WTC11 (cell line): ENCODE data around the gene GRIN2A. TPM values are rescaled to one million over a fixed set of nuclear protein-coding genes. Genes with fewer than 3 reads are reported as not detected.

Experiments
- ATAC-seq: fragments of 200-7000 bp; cut with Tn5 transposase; 2 replicates; pipeline ENCODE4 v1.10.0; 2021; ENCODE audit warnings: mild to moderate bottlenecking, moderate library complexity
- CTCF ChIA-PET: fragments of 300-600 bp; sonication (Branson Sonifier 250); formaldehyde crosslinking; loops from one replicate; lab custom pipeline; 2021; ENCODE audit warnings: antibody characterized with exemption; lab: Charles Lee
- POLR2A ChIA-PET: fragments of 350-600 bp; sonication (Branson Sonifier 250); formaldehyde crosslinking; loops from one replicate; lab custom pipeline; 2021; ENCODE audit warnings: antibody characterized with exemption; lab: Charles Lee
- DNase-seq: peaks from one replicate; pipeline ENCODE4 v3.0.0; 2021; ENCODE audit warnings: low spot score
- H3K27ac Mint-ChIP-seq: 2 replicates; pipeline ENCODE4 v1.8.0; 2021; ENCODE audit warnings: mixed read lengths
- H3K27me3 Mint-ChIP-seq: 2 replicates; pipeline ENCODE4 v1.8.0; 2021; ENCODE audit warnings: low read depth, mild to moderate bottlenecking, moderate library complexity, mixed read lengths
- H3K36me3 Mint-ChIP-seq: 2 replicates; pipeline ENCODE4 v1.8.0; 2021; ENCODE audit warnings: mixed read lengths
- H3K4me1 Mint-ChIP-seq: 2 replicates; pipeline ENCODE4 v1.8.0; 2022; ENCODE audit warnings: mixed read lengths
- H3K4me3 Mint-ChIP-seq: 2 replicates; pipeline ENCODE4 v1.8.0; 2021; ENCODE audit warnings: mild to moderate bottlenecking, moderate library complexity, mixed read lengths
- H3K9me3 Mint-ChIP-seq: 2 replicates; pipeline ENCODE4 v1.8.0; 2021; ENCODE audit warnings: mixed read lengths
- ATF2 ChIP-seq: sonication (generic); formaldehyde crosslinking; IDR thresholded peaks from 2 replicates; pipeline ENCODE4 v1.8.1; 2022; ENCODE audit warnings: low read depth, missing genetic modification reagents, borderline replicate concordance
- ATF3 ChIP-seq: sonication (generic); formaldehyde crosslinking; conservative IDR thresholded peaks from 2 replicates; pipeline ENCODE4 v1.8.1; 2022; ENCODE audit warnings: mild to moderate bottlenecking, missing genetic modification reagents
- CBFB ChIP-seq: sonication (generic); formaldehyde crosslinking; IDR thresholded peaks from 2 replicates; pipeline ENCODE4 v1.8.1; 2022; ENCODE audit warnings: mild to moderate bottlenecking, low read depth, missing genetic modification reagents
- ELF4 ChIP-seq: sonication (generic); formaldehyde crosslinking; IDR thresholded peaks from 2 replicates; pipeline ENCODE4 v1.8.1; 2022; ENCODE audit warnings: low read depth, mild to moderate bottlenecking, moderate library complexity, missing genetic modification reagents
- FOXK1 ChIP-seq: sonication (generic); formaldehyde crosslinking; IDR thresholded peaks from 2 replicates; pipeline ENCODE4 v1.8.0; 2022; ENCODE audit warnings: mild to moderate bottlenecking, moderate library complexity, missing genetic modification reagents
- GABPB1 ChIP-seq: sonication (generic); formaldehyde crosslinking; IDR thresholded peaks from 2 replicates; pipeline ENCODE4 v1.8.1; 2023; ENCODE audit warnings: mild to moderate bottlenecking, missing genetic modification reagents
- JAZF1 ChIP-seq: fragments of 250-450 bp; sonication (Bioruptor Pico); IDR thresholded peaks from 2 replicates; pipeline ENCODE4 v1.9.0; 2021; ENCODE audit warnings: moderate library complexity, mild to moderate bottlenecking, inconsistent platforms
- JUN ChIP-seq: sonication (generic); formaldehyde crosslinking; IDR thresholded peaks from 2 replicates; pipeline ENCODE4 v1.8.0; 2023; ENCODE audit warnings: mild to moderate bottlenecking, missing genetic modification reagents
- MAX ChIP-seq: sonication (generic); formaldehyde crosslinking; IDR thresholded peaks from 2 replicates; pipeline ENCODE4 v1.8.0; 2022; ENCODE audit warnings: mild to moderate bottlenecking, missing genetic modification reagents
- MXD4 ChIP-seq: fragments of 250-450 bp; sonication (Bioruptor Pico); IDR thresholded peaks from 2 replicates; pipeline ENCODE4 v1.8.0; 2021; ENCODE audit warnings: mild to moderate bottlenecking, moderate library complexity, borderline replicate concordance
- MYBL2 ChIP-seq: sonication (generic); formaldehyde crosslinking; IDR thresholded peaks from 2 replicates; pipeline ENCODE4 v1.8.1; 2023; ENCODE audit warnings: mild to moderate bottlenecking, moderate library complexity, missing genetic modification reagents
- NFYB ChIP-seq: sonication (generic); formaldehyde crosslinking; conservative IDR thresholded peaks from 2 replicates; pipeline ENCODE4 v1.8.0; 2022; ENCODE audit warnings: low read depth, missing genetic modification reagents
- SMAD4 ChIP-seq: sonication (generic); formaldehyde crosslinking; IDR thresholded peaks from 2 replicates; pipeline ENCODE4 v1.8.0; 2022; ENCODE audit warnings: mild to moderate bottlenecking, missing genetic modification reagents
- TCF7 ChIP-seq: sonication (generic); formaldehyde crosslinking; IDR thresholded peaks from 2 replicates; pipeline ENCODE4 v1.8.0; 2022; ENCODE audit warnings: mild to moderate bottlenecking, low read depth, missing genetic modification reagents, moderate library complexity
- TEAD1 ChIP-seq: sonication (generic); formaldehyde crosslinking; IDR thresholded peaks from 2 replicates; pipeline ENCODE4 v1.8.0; 2022; ENCODE audit warnings: mild to moderate bottlenecking, missing genetic modification reagents
- ZNF232 ChIP-seq: sonication (generic); formaldehyde crosslinking; IDR thresholded peaks from 2 replicates; pipeline ENCODE4 v1.8.0; 2022; ENCODE audit warnings: mild to moderate bottlenecking, missing genetic modification reagents
- ZNF396 ChIP-seq: fragments of 250-450 bp; sonication (Bioruptor Pico); IDR thresholded peaks from 2 replicates; pipeline ENCODE4 v1.8.0; 2021; ENCODE audit warnings: mild to moderate bottlenecking, moderate library complexity, borderline replicate concordance
- total RNA-seq: library from RNA; stranded (reverse); gene quantifications from 3 replicates; pipeline ENCODE4 v1.2.3, GENCODE V29; 2021
- TF ChIP-seq, protein P1 (sequence below): fragments of 200-600 bp; IDR thresholded peaks from 2 replicates; pipeline ENCODE4 v1.8.0; 2022; ENCODE audit warnings: antibody characterized with exemption
- TF ChIP-seq, protein P2 (sequence below): sonication (generic); formaldehyde crosslinking; IDR thresholded peaks from 2 replicates; pipeline ENCODE4 v1.8.1; 2023; ENCODE audit warnings: mild to moderate bottlenecking, missing genetic modification reagents
- TF ChIP-seq, protein P3 (sequence below): sonication (generic); formaldehyde crosslinking; IDR thresholded peaks from 2 replicates; pipeline ENCODE4 v1.8.1; 2023; ENCODE audit warnings: mild to moderate bottlenecking, missing genetic modification reagents
- TF ChIP-seq, protein P4 (sequence below): fragments of 250-450 bp; sonication (Bioruptor Pico); IDR thresholded peaks from 2 replicates; pipeline ENCODE4 v1.9.0; 2021; ENCODE audit warnings: mild to moderate bottlenecking
- TF ChIP-seq, protein P5 (sequence below): fragments of 250-450 bp; sonication (Bioruptor Pico); conservative IDR thresholded peaks from 2 replicates; pipeline ENCODE4 v1.9.0; 2021; ENCODE audit warnings: mild to moderate bottlenecking

Gene GRIN2A
- total RNA-seq, 1 experiment from 2014 or later, result 3.5 TPM

DNA sequence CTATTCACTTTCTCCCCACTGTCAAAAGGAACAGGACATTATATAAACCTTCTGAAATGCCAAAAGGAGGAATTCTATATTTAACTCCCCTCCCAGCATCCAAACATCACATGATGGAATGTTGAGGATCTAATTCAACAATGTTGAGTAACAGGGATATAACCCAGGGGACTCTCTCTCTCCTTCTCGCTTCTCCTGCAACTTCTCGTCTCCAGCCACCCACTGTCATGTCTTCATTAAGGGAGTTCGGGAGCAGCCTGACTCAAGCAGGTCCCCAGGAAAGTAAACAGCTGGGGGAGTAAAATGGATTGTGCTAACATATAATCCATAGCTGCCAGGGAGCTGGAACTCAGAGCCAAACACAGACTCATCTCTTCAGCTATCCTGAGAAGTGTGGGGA lies 51.7 kb downstream of the GRIN2A start:
- Mint-ChIP-seq H3K9me3 (peaks cover 6% of the 10 kb centered on the region), H3K27ac (no peak overlapping the region), H3K4me3 (no peak overlapping the region), H3K4me1 (no peaks in the 10 kb centered on the region), H3K36me3 (peaks cover 5% of the 10 kb centered on the region; the same call in 1 of the 2 replicates), H3K27me3 (peaks cover 3% of the 10 kb centered on the region; the same call in 1 of the 2 replicates)
- no peak for ATAC-seq
- POLR2A ChIA-PET, result no interaction called here
- CTCF ChIA-PET, result interaction anchor here (0.9 kb wide), 1 partner anchor 50 kb away, joined by 3 read pairs; no protein-coding TSS in a partner anchor
- DNase-seq, result no peak
- TF ChIP-seq CBFB, result no peak
- TF ChIP-seq MXD4 (CRISPR knock-in tag), result no peak
- TF ChIP-seq, protein P1, sequence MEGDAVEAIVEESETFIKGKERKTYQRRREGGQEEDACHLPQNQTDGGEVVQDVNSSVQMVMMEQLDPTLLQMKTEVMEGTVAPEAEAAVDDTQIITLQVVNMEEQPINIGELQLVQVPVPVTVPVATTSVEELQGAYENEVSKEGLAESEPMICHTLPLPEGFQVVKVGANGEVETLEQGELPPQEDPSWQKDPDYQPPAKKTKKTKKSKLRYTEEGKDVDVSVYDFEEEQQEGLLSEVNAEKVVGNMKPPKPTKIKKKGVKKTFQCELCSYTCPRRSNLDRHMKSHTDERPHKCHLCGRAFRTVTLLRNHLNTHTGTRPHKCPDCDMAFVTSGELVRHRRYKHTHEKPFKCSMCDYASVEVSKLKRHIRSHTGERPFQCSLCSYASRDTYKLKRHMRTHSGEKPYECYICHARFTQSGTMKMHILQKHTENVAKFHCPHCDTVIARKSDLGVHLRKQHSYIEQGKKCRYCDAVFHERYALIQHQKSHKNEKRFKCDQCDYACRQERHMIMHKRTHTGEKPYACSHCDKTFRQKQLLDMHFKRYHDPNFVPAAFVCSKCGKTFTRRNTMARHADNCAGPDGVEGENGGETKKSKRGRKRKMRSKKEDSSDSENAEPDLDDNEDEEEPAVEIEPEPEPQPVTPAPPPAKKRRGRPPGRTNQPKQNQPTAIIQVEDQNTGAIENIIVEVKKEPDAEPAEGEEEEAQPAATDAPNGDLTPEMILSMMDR, result no peak
- TF ChIP-seq, protein P2, sequence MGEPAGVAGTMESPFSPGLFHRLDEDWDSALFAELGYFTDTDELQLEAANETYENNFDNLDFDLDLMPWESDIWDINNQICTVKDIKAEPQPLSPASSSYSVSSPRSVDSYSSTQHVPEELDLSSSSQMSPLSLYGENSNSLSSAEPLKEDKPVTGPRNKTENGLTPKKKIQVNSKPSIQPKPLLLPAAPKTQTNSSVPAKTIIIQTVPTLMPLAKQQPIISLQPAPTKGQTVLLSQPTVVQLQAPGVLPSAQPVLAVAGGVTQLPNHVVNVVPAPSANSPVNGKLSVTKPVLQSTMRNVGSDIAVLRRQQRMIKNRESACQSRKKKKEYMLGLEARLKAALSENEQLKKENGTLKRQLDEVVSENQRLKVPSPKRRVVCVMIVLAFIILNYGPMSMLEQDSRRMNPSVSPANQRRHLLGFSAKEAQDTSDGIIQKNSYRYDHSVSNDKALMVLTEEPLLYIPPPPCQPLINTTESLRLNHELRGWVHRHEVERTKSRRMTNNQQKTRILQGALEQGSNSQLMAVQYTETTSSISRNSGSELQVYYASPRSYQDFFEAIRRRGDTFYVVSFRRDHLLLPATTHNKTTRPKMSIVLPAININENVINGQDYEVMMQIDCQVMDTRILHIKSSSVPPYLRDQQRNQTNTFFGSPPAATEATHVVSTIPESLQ, result no peak
- no peak for TF ChIP-seq TCF7
- TF ChIP-seq, protein P3, sequence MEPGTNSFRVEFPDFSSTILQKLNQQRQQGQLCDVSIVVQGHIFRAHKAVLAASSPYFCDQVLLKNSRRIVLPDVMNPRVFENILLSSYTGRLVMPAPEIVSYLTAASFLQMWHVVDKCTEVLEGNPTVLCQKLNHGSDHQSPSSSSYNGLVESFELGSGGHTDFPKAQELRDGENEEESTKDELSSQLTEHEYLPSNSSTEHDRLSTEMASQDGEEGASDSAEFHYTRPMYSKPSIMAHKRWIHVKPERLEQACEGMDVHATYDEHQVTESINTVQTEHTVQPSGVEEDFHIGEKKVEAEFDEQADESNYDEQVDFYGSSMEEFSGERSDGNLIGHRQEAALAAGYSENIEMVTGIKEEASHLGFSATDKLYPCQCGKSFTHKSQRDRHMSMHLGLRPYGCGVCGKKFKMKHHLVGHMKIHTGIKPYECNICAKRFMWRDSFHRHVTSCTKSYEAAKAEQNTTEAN (CRISPR knock-in tag), result no peak
- no peak for TF ChIP-seq MYBL2 (CRISPR knock-in tag)
- no peak for TF ChIP-seq ZNF232 (CRISPR knock-in tag)

- Mint-ChIP-seq H3K4me1 (no peaks in the 10 kb centered on the region; the same call in 1 of the 2 replicates), H3K9me3 (peaks cover 6% of the 10 kb centered on the region), H3K4me3 (no peak overlapping the region), H3K27me3 (peaks cover 3% of the 10 kb centered on the region; the same call in 1 of the 2 replicates), H3K27ac (no peak overlapping the region), H3K36me3 (peaks cover 5% of the 10 kb centered on the region; the same call in 1 of the 2 replicates)
- CTCF ChIA-PET, result interaction anchor here (1.2 to 2.2 kb wide), 2 partner anchors 8 to 873 kb away, joined by 4 to 8 read pairs; no protein-coding TSS in a partner anchor
- ATAC-seq (no peak), DNase-seq (no peak)
- POLR2A ChIA-PET, result no interaction called here
- TF ChIP-seq ELF4 (CRISPR knock-in tag) (no peak), ZNF232 (CRISPR knock-in tag) (no peak), GABPB1 (CRISPR knock-in tag) (no peak), NFYB (no peak), ATF3 (CRISPR knock-in tag) (no peak), MAX (CRISPR knock-in tag) (no peak), JUN (CRISPR knock-in tag) (no peak), FOXK1 (CRISPR knock-in tag) (no peak), ATF2 (no peak), JAZF1 (CRISPR knock-in tag) (no peak), SMAD4 (CRISPR knock-in tag) (no peak), ZNF396 (CRISPR knock-in tag) (no peak), TEAD1 (CRISPR knock-in tag) (no peak)
- TF ChIP-seq, protein P4, sequence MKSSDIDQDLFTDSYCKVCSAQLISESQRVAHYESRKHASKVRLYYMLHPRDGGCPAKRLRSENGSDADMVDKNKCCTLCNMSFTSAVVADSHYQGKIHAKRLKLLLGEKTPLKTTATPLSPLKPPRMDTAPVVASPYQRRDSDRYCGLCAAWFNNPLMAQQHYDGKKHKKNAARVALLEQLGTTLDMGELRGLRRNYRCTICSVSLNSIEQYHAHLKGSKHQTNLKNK (CRISPR knock-in tag), result no peak
- TF ChIP-seq, protein P5, sequence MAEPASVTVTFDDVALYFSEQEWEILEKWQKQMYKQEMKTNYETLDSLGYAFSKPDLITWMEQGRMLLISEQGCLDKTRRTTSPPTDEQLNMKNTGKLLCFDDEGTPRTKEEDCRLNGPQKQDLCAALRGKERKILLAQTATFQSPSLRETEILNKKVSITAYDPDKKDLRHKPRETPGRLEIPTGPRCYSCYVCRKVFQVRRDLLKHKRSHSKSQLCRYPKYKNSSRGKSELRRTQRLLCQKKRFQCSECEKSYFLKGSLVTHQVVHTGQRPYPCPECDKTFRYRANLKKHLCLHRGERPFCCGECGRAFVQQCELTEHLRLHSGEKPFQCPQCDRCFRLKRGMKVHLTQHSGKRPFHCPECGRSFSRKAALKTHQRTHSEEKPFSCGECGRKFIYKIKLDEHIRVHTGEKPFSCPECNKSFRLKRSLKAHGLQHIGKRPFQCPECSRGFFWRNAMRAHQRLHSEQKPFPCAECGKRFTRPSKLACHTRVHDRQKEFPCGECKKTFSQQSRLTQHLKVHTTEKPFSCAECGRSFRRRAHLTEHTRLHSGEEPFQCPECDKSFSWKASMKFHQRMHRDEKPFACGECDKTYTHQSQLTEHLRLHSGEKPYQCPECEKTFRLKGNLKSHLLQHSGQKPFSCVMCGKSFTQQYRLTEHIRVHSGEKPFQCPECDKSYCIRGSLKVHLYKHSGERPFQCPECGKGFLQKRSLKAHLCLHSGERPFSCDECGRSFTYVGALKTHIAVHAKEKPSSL (CRISPR knock-in tag), result no peak
Observed at GRCh38 chr16:10128397-10129258, 53.6 kb downstream of the GRIN2A start.
